Vagina (tissue), 2 donors: ENCODE data around the gene DBN1.

Experiments
- CTCF ChIP-seq, 3 experiments: fragments of 450-650 bp in 2 of 3; fragments of 200-600 bp in 1 of 3; sonication (generic) in 1 of 3; IDR thresholded peaks; one replicate each; pipeline ENCODE4 v1.5.1; 2017 to 2019; ENCODE audit warnings: antibody characterized with exemption in 3 of 3, mild to moderate bottlenecking in 2 of 3, moderate library complexity in 2 of 3
- POLR2AphosphoS5 ChIP-seq, 2 donors: sonication (generic); formaldehyde crosslinking; IDR thresholded peaks; one replicate each; pipeline ENCODE4 v1.9.0; 2017; ENCODE audit warnings: antibody characterized with exemption in 2 of 2, mild to moderate bottlenecking in 2 of 2, low read depth in 1 of 2; ENCODE audit not compliant: insufficient read depth in 1 of 2

- TF ChIP-seq CTCF (IDR thresholded peaks at IDR 0.05) = no peak
- TF ChIP-seq POLR2AphosphoS5 (IDR thresholded peaks at IDR 0.05; ENCODE audit: insufficient read depth in 1 of 2, low read depth in 1 of 2) = no peak
These were observed 14.5 kb downstream of the DBN1 start for GRCh38 chr5:177458912-177459350.
